GM23248 (cell line): ENCODE results near the gene FAM241A.

Experiments
- EZH2 ChIP-seq: fragments of 200-600 bp; sonication (generic); IDR thresholded peaks from 2 replicates; pipeline ENCODE4 v1.6.1; 2018; ENCODE audit warnings: antibody characterized with exemption, mild to moderate bottlenecking; ENCODE audit not compliant: insufficient read depth, poor library complexity, severe bottlenecking
- EZH2phosphoT487 ChIP-seq: fragments of 200-600 bp; sonication (generic); IDR thresholded peaks from 2 replicates; pipeline ENCODE4 v1.6.1; 2018; ENCODE audit warnings: antibody characterized with exemption, moderate library complexity, mild to moderate bottlenecking, low read depth; ENCODE audit not compliant: insufficient read depth

DNA sequence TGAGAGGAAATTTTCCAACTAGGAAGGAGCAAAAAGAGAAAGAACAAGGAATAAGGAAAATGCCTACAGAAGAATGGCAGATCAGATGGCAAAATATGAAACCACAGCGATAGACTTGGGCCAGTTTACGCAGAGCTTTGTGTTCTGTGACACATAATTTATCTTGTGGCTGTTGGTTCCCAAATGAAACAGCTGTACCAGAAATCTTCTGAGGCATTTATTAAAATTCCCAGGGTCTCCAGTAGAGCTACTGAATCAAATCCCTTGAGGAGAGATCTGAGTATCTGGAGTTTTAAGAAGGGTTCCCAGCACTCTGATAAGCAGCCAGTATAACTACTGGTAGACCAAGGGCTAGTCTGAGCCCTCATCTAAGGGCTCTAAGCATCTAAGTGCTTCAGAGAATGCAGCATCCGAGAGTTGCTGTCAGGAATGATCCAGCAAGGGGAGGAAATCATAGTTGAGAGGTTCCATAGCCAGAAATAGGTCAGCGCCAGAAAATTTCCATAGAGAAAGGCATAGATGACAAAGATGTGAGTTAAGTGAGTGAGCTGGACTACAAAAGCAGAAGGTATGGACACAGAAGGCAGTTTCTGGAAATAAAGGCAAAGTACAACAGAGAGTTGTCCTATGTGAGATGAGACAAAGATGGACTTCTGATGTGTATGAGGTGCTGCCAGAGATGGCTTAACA lies 46.3 kb upstream of the FAM241A start:
- no peak for TF ChIP-seq EZH2
- TF ChIP-seq EZH2phosphoT487: no peak
